Keratinocyte (primary cell): ENCODE results near the gene TCF7L2. TPM values are rescaled to one million over a fixed set of nuclear protein-coding genes. Genes with fewer than 3 reads are reported as not detected.

ENCODE experiments used
- DNase-seq: peaks from one replicate; pipeline ENCODE4 v3.0.0-alpha.2; 2011; ENCODE audit warnings: low read depth, missing footprints, low spot score
- FAIRE-seq: peaks from 2 replicates; lab custom pipeline; 2011; peaks lifted over from hg19 to GRCh38; lab: Jason Lieb, UNC
- H2AFZ ChIP-seq: 2 replicates; pipeline ENCODE4 v1.6.0; 2012; ENCODE audit warnings: low read length, control low read depth, inconsistent platforms; ENCODE audit not compliant: control insufficient read depth
- H3K27ac ChIP-seq: 2 replicates; pipeline ENCODE4 v1.5.1; 2011; ENCODE audit warnings: low read length; ENCODE audit not compliant: control insufficient read depth, insufficient read depth
- H3K27me3 ChIP-seq: 3 replicates; pipeline ENCODE4 v1.6.0; 2011; ENCODE audit warnings: low read length; ENCODE audit not compliant: control insufficient read depth, insufficient read depth; ENCODE audit errors: extremely low read depth
- H3K36me3 ChIP-seq, 2 experiments: 2 replicates in 1 of 2; 3 replicates in 1 of 2; pipeline ENCODE4 v1.5.1; 2011; ENCODE audit warnings: low read length in 2 of 2, mild to moderate bottlenecking in 1 of 2; ENCODE audit not compliant: control insufficient read depth in 2 of 2, insufficient read depth in 2 of 2; ENCODE audit errors: extremely low read depth in 1 of 2
- H3K4me1 ChIP-seq: 3 replicates; pipeline ENCODE4 v1.5.1; 2011; ENCODE audit warnings: low read length; ENCODE audit not compliant: control insufficient read depth, insufficient read depth; ENCODE audit errors: extremely low read depth
- H3K4me2 ChIP-seq: 3 replicates; pipeline ENCODE4 v1.6.0; 2011; ENCODE audit warnings: low read depth, low read length; ENCODE audit not compliant: control insufficient read depth, insufficient read depth; ENCODE audit errors: extremely low read depth
- H3K4me3 ChIP-seq, 3 experiments: fragments of 200-600 bp in 1 of 3; sonication (generic) in 1 of 3; 2 replicates in 2 of 3; 3 replicates in 1 of 3; pipeline ENCODE4 v1.5.1; 2011 to 2016; ENCODE audit warnings: low read length in 3 of 3, mild to moderate bottlenecking in 3 of 3, control low read depth in 2 of 3, inconsistent platforms in 1 of 3, low read depth in 1 of 3, mixed read lengths in 1 of 3, mixed run types in 1 of 3, moderate library complexity in 1 of 3; ENCODE audit not compliant: control insufficient read depth in 2 of 3, insufficient read depth in 2 of 3; ENCODE audit errors: extremely low read depth in 1 of 3
- H3K79me2 ChIP-seq: 2 replicates; pipeline ENCODE4 v1.6.0; 2012; ENCODE audit warnings: low read length; ENCODE audit not compliant: control insufficient read depth, insufficient read depth
- H3K9ac ChIP-seq: 3 replicates; pipeline ENCODE4 v1.6.0; 2011; ENCODE audit warnings: low read length; ENCODE audit not compliant: control insufficient read depth, insufficient read depth; ENCODE audit errors: extremely low read depth
- H3K9me1 ChIP-seq: 3 replicates; pipeline ENCODE4 v1.6.0; 2011; ENCODE audit warnings: low read length; ENCODE audit not compliant: control insufficient read depth, insufficient read depth; ENCODE audit errors: extremely low read depth
- H3K9me3 ChIP-seq: 2 replicates; pipeline ENCODE4 v1.5.1; 2012; ENCODE audit warnings: low read depth, low read length; ENCODE audit not compliant: control insufficient read depth
- H4K20me1 ChIP-seq: 3 replicates; pipeline ENCODE4 v1.6.0; 2011; ENCODE audit warnings: low read length; ENCODE audit not compliant: control insufficient read depth, insufficient read depth; ENCODE audit errors: extremely low read depth
- EZH2 ChIP-seq: IDR thresholded peaks from one replicate; pipeline ENCODE4 v1.6.1; 2012; ENCODE audit warnings: inconsistent platforms, mild to moderate bottlenecking, low read length, moderate library complexity
- dilution Hi-C: fragments of 300-500 bp; cut with MboI; formaldehyde crosslinking; loops from one replicate; pipeline ENCODE4 v1.7.0; 2020; ENCODE audit warnings: low sequenced_read_pairs; ENCODE audit not compliant: extremely low pct_ligation_motif_present
- polyA plus RNA-seq, 5 experiments: library from polyadenylated mRNA; depleted of rRNA in 3 of 5; stranded (reverse) in 3 of 5; stranded (forward) in 1 of 5; unstranded in 1 of 5; fragments of >200 nt; gene quantifications; 1 replicate in 1 of 5; 2 replicates in 3 of 5; 3 replicates in 1 of 5; pipeline versions ENCODE4 v1.2.1 to v1.2.3, GENCODE V29; 2011 to 2012; ENCODE audit warnings: missing spikeins in 2 of 5, low read depth in 1 of 5, low replicate concordance in 1 of 5
- TF ChIP-seq, protein P1 (sequence below), 3 experiments: IDR thresholded peaks in 1 of 3; conservative IDR thresholded peaks in 1 of 3; optimal IDR thresholded peaks in 1 of 3; 2 replicates in 2 of 3; 3 replicates in 1 of 3; pipeline versions ENCODE3 to v1.5.1; 2011; ENCODE audit warnings: low read length in 3 of 3, mild to moderate bottlenecking in 3 of 3, moderate library complexity in 2 of 3, control low read depth in 1 of 3, inconsistent platforms in 1 of 3; ENCODE audit not compliant: insufficient read depth in 2 of 3; ENCODE audit errors: extremely low read depth in 1 of 3

TCF7L2 gene
- polyA plus RNA-seq, 1 donor (not counting 4 experiments of a cell fraction or from before 2014, with no cell fraction given): 2.5 TPM

DNA sequence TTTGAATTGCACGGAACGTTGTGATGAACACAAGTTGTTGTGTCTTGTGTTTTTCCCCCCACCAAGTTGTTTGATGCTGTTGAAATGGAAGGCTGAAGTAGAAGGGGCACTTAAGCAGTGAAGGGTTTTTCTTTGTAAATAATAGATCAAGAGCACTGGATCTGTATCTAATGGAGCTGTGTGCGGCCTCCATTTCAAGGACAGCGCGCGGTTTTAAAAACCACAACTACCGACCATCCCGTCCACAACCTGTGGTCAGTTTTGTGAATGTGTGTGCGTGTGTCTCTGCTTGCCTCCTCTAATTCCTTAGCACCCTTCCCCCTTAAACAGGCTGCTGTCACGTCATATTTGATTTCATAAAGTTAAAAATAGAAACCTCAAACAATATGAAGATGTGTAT, 165.5 kb downstream of the TCF7L2 start:
- no peak overlapping the region for H3K27ac ChIP-seq
- no peak overlapping the region for H3K4me3 ChIP-seq
- H2AFZ ChIP-seq: no peak overlapping the region
- TF ChIP-seq, protein P1, sequence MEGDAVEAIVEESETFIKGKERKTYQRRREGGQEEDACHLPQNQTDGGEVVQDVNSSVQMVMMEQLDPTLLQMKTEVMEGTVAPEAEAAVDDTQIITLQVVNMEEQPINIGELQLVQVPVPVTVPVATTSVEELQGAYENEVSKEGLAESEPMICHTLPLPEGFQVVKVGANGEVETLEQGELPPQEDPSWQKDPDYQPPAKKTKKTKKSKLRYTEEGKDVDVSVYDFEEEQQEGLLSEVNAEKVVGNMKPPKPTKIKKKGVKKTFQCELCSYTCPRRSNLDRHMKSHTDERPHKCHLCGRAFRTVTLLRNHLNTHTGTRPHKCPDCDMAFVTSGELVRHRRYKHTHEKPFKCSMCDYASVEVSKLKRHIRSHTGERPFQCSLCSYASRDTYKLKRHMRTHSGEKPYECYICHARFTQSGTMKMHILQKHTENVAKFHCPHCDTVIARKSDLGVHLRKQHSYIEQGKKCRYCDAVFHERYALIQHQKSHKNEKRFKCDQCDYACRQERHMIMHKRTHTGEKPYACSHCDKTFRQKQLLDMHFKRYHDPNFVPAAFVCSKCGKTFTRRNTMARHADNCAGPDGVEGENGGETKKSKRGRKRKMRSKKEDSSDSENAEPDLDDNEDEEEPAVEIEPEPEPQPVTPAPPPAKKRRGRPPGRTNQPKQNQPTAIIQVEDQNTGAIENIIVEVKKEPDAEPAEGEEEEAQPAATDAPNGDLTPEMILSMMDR (optimal IDR thresholded peaks at IDR 0.05 in 1 of 3, IDR thresholded peaks at IDR 0.05 in 1 of 3, conservative IDR thresholded peaks at IDR 0.05 in 1 of 3; ENCODE audit: extremely low read depth in 1 of 3, insufficient read depth in 2 of 3, low read length in 3 of 3): no peak
- TF ChIP-seq EZH2: no peak
- no peaks in the 10 kb centered on the region for H4K20me1 ChIP-seq
- no peak for FAIRE-seq
- dilution Hi-C loops: no loop called here
- no peaks in the 10 kb centered on the region for H3K9me3 ChIP-seq
- H3K79me2 ChIP-seq: no peaks in the 10 kb centered on the region
- no peaks in the 10 kb centered on the region for H3K36me3 ChIP-seq
- no peak overlapping the region for H3K4me2 ChIP-seq
- no peaks in the 10 kb centered on the region for H3K27me3 ChIP-seq
- H3K9ac ChIP-seq: no peak overlapping the region
- no peaks in the 10 kb centered on the region for H3K9me1 ChIP-seq
- peaks cover 5% of the 10 kb centered on the region for H3K4me1 ChIP-seq
- DNase-seq: no peak

DNA sequence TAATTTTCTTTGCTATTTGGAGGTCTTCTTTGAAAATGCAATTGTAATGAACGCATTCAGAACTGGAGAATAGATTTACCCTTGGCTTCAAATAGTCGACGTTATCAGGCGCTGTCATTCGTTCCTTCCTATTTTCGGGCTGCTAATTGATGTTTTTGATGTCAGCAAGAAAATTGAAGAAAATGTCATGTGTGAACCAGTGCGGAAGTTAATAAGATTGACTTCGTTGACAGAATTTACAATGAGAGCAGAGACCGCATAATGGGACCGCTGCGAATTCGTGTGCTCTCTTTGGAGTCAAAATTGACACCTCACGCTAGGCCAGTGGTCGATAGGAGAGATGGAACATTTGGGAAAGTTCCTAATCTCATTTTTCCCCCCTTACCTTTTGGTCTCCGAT, 168.8 kb downstream of the TCF7L2 start:
- FAIRE-seq (no peak), DNase-seq (no peak)
- no peak overlapping the region for H3K4me2 ChIP-seq
- dilution Hi-C loops: no loop called here
- TF ChIP-seq EZH2: no peak
- TF ChIP-seq, protein P1 (optimal IDR thresholded peaks at IDR 0.05 in 1 of 3, IDR thresholded peaks at IDR 0.05 in 1 of 3, conservative IDR thresholded peaks at IDR 0.05 in 1 of 3; ENCODE audit: extremely low read depth in 1 of 3, insufficient read depth in 2 of 3, low read length in 3 of 3): no peak
- H3K4me1 ChIP-seq: no peaks in the 10 kb centered on the region
- no peak overlapping the region for H3K9ac ChIP-seq
- H3K27me3 ChIP-seq: no peaks in the 10 kb centered on the region
- H3K9me3 ChIP-seq: no peaks in the 10 kb centered on the region
- no peaks in the 10 kb centered on the region for H3K36me3 ChIP-seq
- H4K20me1 ChIP-seq: no peaks in the 10 kb centered on the region
- no peak overlapping the region for H3K4me3 ChIP-seq
- H3K79me2 ChIP-seq: no peaks in the 10 kb centered on the region
- H3K9me1 ChIP-seq: no peaks in the 10 kb centered on the region
- H2AFZ ChIP-seq: no peak overlapping the region
- H3K27ac ChIP-seq: no peak overlapping the region
